GM18517 (cell line): ENCODE measurements around the gene ANK2.

Experiments used
- ATAC-seq: cut with Tn5 transposase; IDR thresholded peaks from one replicate; pipeline ENCODE4 v1.9.1; 2021; ENCODE audit warnings: mild to moderate bottlenecking, moderate library complexity; ENCODE audit not compliant: unreplicated experiment

ANK2 gene

GRCh38 chr4:113383111-113383785 lies 333.8 kb downstream of the ANK2 start:
- no peak for ATAC-seq

- ATAC-seq, result no peak
Observed at GRCh38 chr4:113384600-113384999, 335.1 kb downstream of the ANK2 start.

GRCh38 chr4:113385281-113385899 lies 335.9 kb downstream of the ANK2 start:
- ATAC-seq, result no peak

- ATAC-seq, result no peak
Observed at GRCh38 chr4:113389160-113389559, 339.7 kb downstream of the ANK2 start.

GRCh38 chr4:113390850-113391249 lies 341.4 kb downstream of the ANK2 start:
- ATAC-seq, result no peak

GRCh38 chr4:113394108-113394729 lies 344.8 kb downstream of the ANK2 start:
- no peak for ATAC-seq

- peak; percentile 93 for ATAC-seq
Observed at GRCh38 chr4:113394730-113395530, 345.5 kb downstream of the ANK2 start.

GRCh38 chr4:113397114-113397701 lies 347.8 kb downstream of the ANK2 start:
- ATAC-seq, result no peak

- no peak for ATAC-seq
Observed at GRCh38 chr4:113398441-113399143, 349.1 kb downstream of the ANK2 start.

- ATAC-seq, result no peak
Observed at GRCh38 chr4:113404167-113404571, 354.7 kb downstream of the ANK2 start.

GRCh38 chr4:113404841-113405240 lies 355.4 kb downstream of the ANK2 start:
- no peak for ATAC-seq

- ATAC-seq, result no peak
Observed at GRCh38 chr4:113405874-113406722, 356.6 kb downstream of the ANK2 start.

- ATAC-seq, result no peak
Observed at GRCh38 chr4:113406723-113407016, 357.2 kb downstream of the ANK2 start.

GRCh38 chr4:113407409-113407808 lies 358.0 kb downstream of the ANK2 start:
- no peak for ATAC-seq

- no peak for ATAC-seq
Observed at GRCh38 chr4:113409181-113409580, 359.7 kb downstream of the ANK2 start.

GRCh38 chr4:113410686-113411085 lies 361.2 kb downstream of the ANK2 start:
- ATAC-seq, result no peak

GRCh38 chr4:113411496-113411938 lies 362.1 kb downstream of the ANK2 start:
- ATAC-seq, result no peak

GRCh38 chr4:113419631-113420030 lies 370.2 kb downstream of the ANK2 start:
- no peak for ATAC-seq

GRCh38 chr4:113420938-113421337 lies 371.5 kb downstream of the ANK2 start:
- ATAC-seq, result no peak

- no peak for ATAC-seq
Observed at GRCh38 chr4:113423631-113424030, 374.2 kb downstream of the ANK2 start.
